H54 (cell line): ENCODE measurements around the gene MON1A.

Experiments
- DNase-seq: peaks from one replicate; pipeline ENCODE4 v3.0.0; 2011; ENCODE audit warnings: low spot score, mixed read lengths; ENCODE audit not compliant: insufficient read length
- FAIRE-seq: peaks from 3 replicates; lab custom pipeline; 2011; peaks lifted over from hg19 to GRCh38; lab: Jason Lieb, UNC
- POLR2A ChIP-seq: IDR thresholded peaks from 2 replicates; pipeline ENCODE4 v1.6.1; 2011; ENCODE audit warnings: low read depth, mild to moderate bottlenecking, low read length

MON1A gene

GRCh38 chr3:49889296-49889695 lies 40.3 kb downstream of the MON1A start:
- FAIRE-seq (no peak), DNase-seq (no peak)
- TF ChIP-seq POLR2A, result no peak

- no peak for DNase-seq
- no peak for FAIRE-seq
- TF ChIP-seq POLR2A, result no peak
Observed at GRCh38 chr3:49886922-49887265, 42.7 kb downstream of the MON1A start.

- FAIRE-seq, result no peak
- no peak for TF ChIP-seq POLR2A
- DNase-seq, result no peak
Observed at GRCh38 chr3:49883998-49884397, 45.6 kb downstream of the MON1A start.

- no peak for TF ChIP-seq POLR2A
- FAIRE-seq, result no peak
Observed at GRCh38 chr3:49882166-49882565, 47.4 kb downstream of the MON1A start.

GRCh38 chr3:49880581-49881315 lies 48.9 kb downstream of the MON1A start:
- no peak for TF ChIP-seq POLR2A
- DNase-seq (no peak), FAIRE-seq (no peak)

More at GRCh38 chr3:49882166-49882565, 47.4 kb downstream of the MON1A start:
- no peak for DNase-seq

GRCh38 chr3:49879721-49880120 lies 49.9 kb downstream of the MON1A start:
- no peak for TF ChIP-seq POLR2A
- FAIRE-seq (no peak), DNase-seq (no peak)

- no peak for DNase-seq
- no peak for TF ChIP-seq POLR2A
- FAIRE-seq, result no peak
Observed at GRCh38 chr3:49878686-49879085, 50.9 kb downstream of the MON1A start.

GRCh38 chr3:49877716-49878115 lies 51.9 kb downstream of the MON1A start:
- DNase-seq, result no peak
- TF ChIP-seq POLR2A, result no peak
- FAIRE-seq, result no peak

GRCh38 chr3:49876567-49876966 lies 53.0 kb downstream of the MON1A start:
- no peak for TF ChIP-seq POLR2A
- FAIRE-seq (no peak), DNase-seq (no peak)

DNA sequence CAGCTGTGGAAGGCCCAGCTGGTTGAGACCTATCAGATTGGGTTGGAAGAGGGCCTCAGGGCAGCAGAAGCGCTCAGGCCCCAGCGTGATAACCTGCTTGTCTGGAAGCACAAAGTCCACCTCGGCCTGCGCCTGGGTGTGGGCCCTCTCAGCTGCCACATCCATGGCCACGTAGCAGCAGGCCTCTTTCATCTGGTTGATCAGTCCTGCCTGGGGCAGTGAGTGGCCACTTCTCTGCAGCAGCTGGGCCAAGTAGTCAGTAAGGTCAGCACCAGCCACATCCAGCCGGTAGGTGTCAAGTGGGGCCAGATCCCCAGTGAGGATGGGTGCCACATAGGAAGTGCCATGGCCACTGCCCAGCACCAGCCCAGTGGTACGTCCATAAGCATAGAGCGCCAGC lies 56.0 kb downstream of the MON1A start:
- no peak for TF ChIP-seq POLR2A
- FAIRE-seq (no peak), DNase-seq (no peak)

GRCh38 chr3:49872801-49873281 lies 56.8 kb downstream of the MON1A start:
- no peak for DNase-seq
- no peak for TF ChIP-seq POLR2A
- FAIRE-seq, result no peak

DNA sequence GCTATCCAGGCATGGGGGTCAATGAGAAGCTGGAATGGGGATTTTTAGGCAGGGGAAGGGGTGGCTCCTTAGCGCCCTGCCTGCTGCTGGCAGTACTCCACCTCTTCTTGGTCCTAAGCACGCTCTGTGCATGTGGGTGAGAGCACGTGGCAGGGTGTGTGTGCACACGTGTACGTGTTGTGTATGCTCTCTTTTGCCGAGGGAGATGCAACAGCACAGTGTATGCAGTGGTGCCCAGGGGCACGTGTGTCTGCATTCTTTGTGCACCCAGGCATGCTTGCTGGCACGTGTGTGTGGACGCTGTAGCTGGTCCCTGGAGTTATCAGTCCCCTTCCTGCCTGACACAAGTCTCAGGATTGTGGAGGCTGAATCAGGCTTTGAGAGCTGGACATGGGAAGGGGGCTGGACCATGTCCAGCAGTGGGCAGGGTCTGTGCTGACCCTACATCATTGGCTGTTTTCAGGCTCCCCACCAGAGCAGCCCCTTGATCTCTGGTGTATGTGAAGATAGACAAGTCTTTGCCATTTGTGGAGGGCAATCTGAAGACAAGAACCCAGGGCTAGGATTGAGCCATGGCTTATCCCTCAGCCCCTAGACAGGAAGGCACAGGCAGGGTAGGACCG lies 58.0 kb downstream of the MON1A start:
- no peak for FAIRE-seq
- DNase-seq, result no peak
- no peak for TF ChIP-seq POLR2A

- FAIRE-seq (no peak), DNase-seq (no peak)
- TF ChIP-seq POLR2A, result no peak
Observed at GRCh38 chr3:49869525-49870126, 60.0 kb downstream of the MON1A start, which contains the start of gene CAMKV. TSS of gene CAMKV (minus strand) at chr3:49869906. CDS start at chr3:49862388, 7,518 bp downstream.

GRCh38 chr3:49868862-49869466 lies 60.6 kb downstream of the MON1A start:
- no peak for FAIRE-seq

More at GRCh38 chr3:49868862-49869466, 60.6 kb downstream of the MON1A start:
- DNase-seq, result no peak
- no peak for TF ChIP-seq POLR2A
